AG09319 (cell line): ENCODE measurements around the gene MTHFD1L.

ENCODE experiments used
- DNase-seq: peaks from one replicate; pipeline ENCODE4 v3.0.0-alpha.2; 2010; ENCODE audit warnings: low read depth; ENCODE audit errors: extremely low read depth
- CTCF ChIP-seq: IDR thresholded peaks from 2 replicates; pipeline ENCODE4 v1.5.1; 2011; ENCODE audit warnings: low read depth, mild to moderate bottlenecking, inconsistent platforms, low read length, moderate library complexity

MTHFD1L gene

GRCh38 chr6:150928882-150929281 lies 63.4 kb downstream of the MTHFD1L start:
- DNase-seq, result no peak
- TF ChIP-seq CTCF, result peak; percentile 26

- no peak for TF ChIP-seq CTCF
- no peak for DNase-seq
Observed at GRCh38 chr6:150929416-150929815, 63.9 kb downstream of the MTHFD1L start.

- no peak for TF ChIP-seq CTCF
- DNase-seq, result peak; percentile 83
Observed at GRCh38 chr6:150930841-150931240, 65.3 kb downstream of the MTHFD1L start.

- DNase-seq, result no peak
- no peak for TF ChIP-seq CTCF
Observed at GRCh38 chr6:150931405-150931804, 65.9 kb downstream of the MTHFD1L start.

GRCh38 chr6:150932996-150933395 lies 67.5 kb downstream of the MTHFD1L start:
- TF ChIP-seq CTCF, result no peak
- DNase-seq, result peak; percentile 82

GRCh38 chr6:150934380-150934779 lies 68.9 kb downstream of the MTHFD1L start:
- no peak for DNase-seq

GRCh38 chr6:150936021-150936555 lies 70.6 kb downstream of the MTHFD1L start:
- TF ChIP-seq CTCF, result no peak
- no peak for DNase-seq

More at GRCh38 chr6:150934380-150934779, 68.9 kb downstream of the MTHFD1L start:
- TF ChIP-seq CTCF, result no peak
